ENCODE results near the gene CGB7. TPM values are rescaled to one million over a fixed set of nuclear protein-coding genes. Genes with fewer than 3 reads are reported as not detected.
A peak's percentile ranks its signal among the peaks of the same experiment; 100 is the strongest.

CGB7 gene
- total and polyA plus RNA-seq, 2 of the 13 experiments (the other 11 are each of a cell fraction or from before 2014, with no cell fraction given) = 0.07 TPM; not detected in 1

- TF ChIP-seq MEF2D (CRISPR knock-in tag; IDR thresholded peaks at IDR 0.05) = peak; percentile 74
- no peak for TF ChIP-seq TCF12 (IDR thresholded peaks at IDR 0.05)
- 0 out of 2 replicates have a peak, but pooled peaks have one; percentile 68 for TF ChIP-seq TCF12 (CRISPR knock-in tag; IDR thresholded peaks at IDR 0.05)
- no peak for TF ChIP-seq ZKSCAN1 (IDR thresholded peaks at IDR 0.05; ENCODE audit: low read length)
- no peak; the same call in 1 of the 2 replicates for TF ChIP-seq ZNF256 (CRISPR knock-in tag; conservative IDR thresholded peaks at IDR 0.05)
- no peak; the same call in 1 of the 2 replicates for TF ChIP-seq TOE1 (CRISPR knock-in tag; IDR thresholded peaks at IDR 0.05)
- TF ChIP-seq ZBTB39 (CRISPR knock-in tag; IDR thresholded peaks at IDR 0.05) = no peak
- TF ChIP-seq TFAP4 (IDR thresholded peaks at IDR 0.05; ENCODE audit: borderline replicate concordance, low read depth) = no peak
- TF ChIP-seq ZBTB14 (CRISPR knock-in tag; IDR thresholded peaks at IDR 0.05) = no peak
- TF ChIP-seq ZBTB7A (CRISPR knock-in tag; IDR thresholded peaks at IDR 0.05) = peak; percentile 16; the same call in 1 of the 2 replicates
- TF ChIP-seq LRRFIP1 (CRISPR knock-in tag; conservative IDR thresholded peaks at IDR 0.05) = no peak
- TF ChIP-seq ZNF207 (IDR thresholded peaks at IDR 0.05; ENCODE audit: borderline replicate concordance) = no peak
- TF ChIP-seq ZBTB1 (CRISPR knock-in tag; IDR thresholded peaks at IDR 0.05; ENCODE audit: borderline replicate concordance) = no peak
- TF ChIP-seq TAF15 (IDR thresholded peaks at IDR 0.05; ENCODE audit: low read depth, low read length, poor library complexity, severe bottlenecking) = peak; percentile 49
- peak; percentile 83; the same call in 1 of the 2 replicates for TF ChIP-seq KLF6 (CRISPR knock-in tag; IDR thresholded peaks at IDR 0.05)
- no peak for TF ChIP-seq CHCHD3 (CRISPR knock-in tag; IDR thresholded peaks at IDR 0.05)
- peak; percentile 92; the same call in 1 of the 2 replicates for TF ChIP-seq IRF9 (CRISPR knock-in tag; IDR thresholded peaks at IDR 0.05; ENCODE audit: borderline replicate concordance)
- peak; percentile 30 for TF ChIP-seq IKZF4 (CRISPR knock-in tag; IDR thresholded peaks at IDR 0.05; ENCODE audit: borderline replicate concordance, low read depth, not compliant biosample characterization)
- peak; percentile 69; the same call in 1 of the 2 replicates for TF ChIP-seq ATF7-NPFF (CRISPR knock-in tag; IDR thresholded peaks at IDR 0.05; ENCODE audit: low read depth)
Measured at GRCh38 chr19:49085020-49085867, 27.7 kb upstream of the CGB7 start, which contains the start of gene SNRNP70 (continued).
